ENCODE results near the gene UNKL.

The UNKL gene

DNA sequence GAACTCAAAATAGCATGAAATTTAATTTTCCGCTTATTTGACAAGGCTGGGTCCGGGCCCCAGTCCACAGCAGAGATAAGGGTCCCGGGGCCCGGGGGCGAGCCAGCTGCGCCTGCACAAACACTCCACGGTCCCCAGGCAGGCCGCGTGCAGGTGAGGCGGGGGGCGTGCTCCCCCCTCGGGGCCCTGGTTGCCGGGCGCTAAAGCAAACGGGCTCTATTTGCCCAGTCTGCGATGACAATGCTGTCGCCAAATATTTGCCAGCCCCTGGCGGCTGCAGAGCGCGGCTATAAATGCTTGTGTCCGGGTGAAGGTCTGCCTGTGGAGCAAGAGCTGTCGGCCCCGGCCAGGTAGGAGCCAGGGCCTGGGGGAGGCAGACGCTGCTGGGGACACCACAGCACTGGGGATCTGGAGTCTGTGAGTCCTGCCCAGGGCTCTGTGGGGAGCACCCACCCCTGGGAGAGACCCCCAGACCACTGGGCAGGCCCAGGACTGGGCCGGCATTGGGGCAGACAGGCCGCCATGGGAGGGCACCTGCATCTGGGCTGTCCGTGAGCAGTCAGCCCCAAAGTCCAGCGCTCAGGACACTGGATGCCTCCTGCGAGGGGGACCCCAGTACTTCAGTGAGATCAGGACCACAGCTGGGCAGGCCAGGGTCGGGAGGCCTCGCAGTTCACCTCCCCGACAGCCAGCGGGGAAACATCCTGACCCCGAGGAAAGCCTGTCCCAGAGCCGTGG lies 16.4 kb upstream of the UNKL start, which contains the start of gene PERCC1:
TSS of gene PERCC1 (plus strand) at position 320 of the 738 bp plus-strand sequence. CDS start 1,516 bp downstream, outside the sequence.
- peak; percentile 88 to 93 (median 93) for DNase-seq

DNA sequence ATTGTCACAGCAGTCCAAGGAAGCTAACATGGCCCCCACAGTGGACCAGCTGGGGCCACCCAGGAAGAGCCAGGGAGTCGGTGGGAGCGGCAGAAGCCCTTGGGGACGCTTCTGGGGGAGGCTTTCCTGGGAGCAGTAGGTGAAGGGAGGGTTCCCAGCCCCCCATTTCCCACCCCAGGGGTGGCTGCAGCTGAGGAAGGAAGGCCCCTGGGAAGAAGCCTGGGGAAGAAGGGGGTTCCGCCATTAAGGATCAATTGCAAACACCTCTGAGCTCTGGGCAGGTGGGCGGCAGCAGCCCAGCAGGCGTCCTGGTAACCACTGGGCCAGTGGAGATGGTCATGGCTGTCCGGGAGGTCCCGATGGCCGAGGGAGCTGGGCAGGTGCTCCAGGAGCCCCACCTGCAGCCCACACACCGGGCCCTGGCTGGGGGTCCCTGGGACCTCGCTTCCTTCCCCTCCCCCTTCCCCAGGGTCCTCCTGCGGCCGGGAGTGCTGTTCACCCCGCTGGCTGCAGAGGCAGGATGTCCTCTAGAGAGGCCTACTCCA lies 15.8 kb upstream of the UNKL start:
- DNase-seq, result no peak

DNA sequence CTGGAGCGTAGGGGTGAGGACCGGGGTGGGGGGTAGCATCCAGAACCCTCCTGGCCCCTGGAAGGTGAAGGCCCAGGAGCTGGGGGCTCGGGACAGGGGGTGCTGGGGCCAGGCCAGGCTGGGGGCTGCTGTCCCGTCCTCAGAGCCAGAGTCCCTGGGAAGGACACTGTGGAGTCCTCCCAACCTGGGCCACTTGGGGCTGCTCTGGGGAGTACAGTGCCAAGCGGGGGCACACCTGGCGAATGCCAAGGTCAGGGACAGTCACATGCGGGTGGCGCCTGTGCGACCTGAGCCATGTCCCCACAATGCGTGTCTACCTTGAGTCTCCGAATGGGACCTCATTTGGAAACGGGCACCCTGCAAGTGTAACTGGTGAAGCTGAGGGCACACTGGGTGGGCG lies 15.1 kb upstream of the UNKL start:
- no peak for DNase-seq

DNA sequence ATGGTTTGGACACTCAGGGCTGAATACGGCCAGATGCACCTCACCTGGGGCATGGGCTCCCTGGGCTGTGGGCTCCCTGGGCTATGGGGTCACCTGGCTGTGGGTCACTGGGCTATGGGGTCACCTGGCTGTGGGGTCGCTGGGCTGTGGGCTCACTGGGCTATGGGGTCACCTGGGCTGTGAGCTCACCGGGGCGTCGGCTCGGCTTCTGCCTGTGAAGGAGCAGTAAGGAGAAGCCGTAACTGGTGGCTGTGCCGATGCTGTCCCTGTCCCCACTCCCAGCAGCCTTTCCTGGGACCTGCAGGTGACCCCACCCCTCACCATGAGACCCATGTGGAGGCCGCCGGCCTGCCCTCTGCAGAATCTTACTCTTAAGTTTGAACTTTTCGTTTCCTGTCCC lies 14.5 kb upstream of the UNKL start:
- DNase-seq, result no peak

DNA sequence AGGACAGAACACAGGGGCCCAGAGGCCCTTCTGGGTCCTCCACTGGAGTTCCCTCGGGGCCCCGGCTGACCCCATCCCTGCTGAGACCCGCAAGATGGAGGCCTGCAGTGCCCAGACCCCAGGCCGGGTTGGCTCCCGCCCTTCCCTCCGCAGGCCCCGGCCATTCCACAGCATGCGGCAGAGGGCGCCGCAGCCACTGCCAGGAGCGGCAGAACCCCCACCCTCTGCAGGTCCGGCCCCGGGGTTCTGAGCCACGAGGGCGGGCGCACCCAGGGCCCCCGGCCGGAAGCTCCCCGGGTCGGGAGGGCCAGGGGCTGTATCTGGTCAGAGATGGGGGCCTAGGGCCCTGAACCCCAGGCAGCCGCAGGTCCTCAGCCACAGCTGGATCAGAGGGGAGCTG lies 14.0 kb upstream of the UNKL start:
- no peak for DNase-seq

DNA sequence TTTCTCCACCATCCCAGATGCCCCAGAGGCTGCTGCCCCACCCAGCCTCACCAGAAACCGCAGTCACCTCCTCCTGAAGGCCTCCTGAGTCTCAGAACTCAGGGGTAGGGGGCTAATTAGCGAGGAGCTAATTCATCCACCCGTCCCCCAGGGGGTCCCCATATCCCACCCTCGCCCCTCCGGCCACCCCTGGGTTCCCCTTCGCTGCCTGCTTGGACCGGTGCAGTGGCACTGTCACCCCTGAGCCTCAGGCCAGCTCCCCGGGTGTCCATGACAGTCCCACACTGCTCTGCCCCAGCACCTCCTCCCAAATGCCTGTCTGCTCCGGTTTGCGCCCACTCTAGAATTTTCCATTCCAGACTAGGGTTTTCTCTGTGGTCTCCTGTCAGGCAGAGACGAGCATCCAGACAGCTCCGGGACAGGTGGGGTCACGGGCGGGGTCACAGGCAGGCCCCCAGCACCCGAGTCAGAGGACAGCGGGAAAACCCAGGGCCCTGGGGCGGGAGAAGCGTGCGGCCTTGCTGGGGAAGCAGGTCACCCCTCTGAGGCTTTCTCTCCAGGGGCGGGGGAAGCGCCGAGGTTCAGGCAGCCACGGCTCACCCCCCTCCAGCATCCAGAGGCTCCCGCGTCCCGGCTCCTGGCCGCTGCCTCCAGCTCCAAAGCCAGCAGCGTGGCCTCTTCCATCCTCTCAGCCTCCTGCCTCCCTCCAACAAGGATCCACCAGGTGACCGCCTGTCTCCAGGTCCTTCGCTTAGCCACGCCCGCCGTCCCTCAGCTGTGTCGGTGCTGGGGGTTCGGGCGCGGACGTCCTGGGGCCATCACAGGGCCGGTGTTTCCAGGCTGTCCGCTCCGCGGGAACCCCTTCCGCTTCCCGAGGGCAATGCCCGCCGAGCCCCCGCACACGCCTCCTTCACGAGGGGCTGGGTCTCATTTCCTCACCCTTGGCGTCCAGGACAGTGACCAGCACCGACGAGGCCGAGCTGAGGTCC lies 13.3 kb upstream of the UNKL start:
- DNase-seq, result peak in 1 of 3 experiments; percentile 28

DNA sequence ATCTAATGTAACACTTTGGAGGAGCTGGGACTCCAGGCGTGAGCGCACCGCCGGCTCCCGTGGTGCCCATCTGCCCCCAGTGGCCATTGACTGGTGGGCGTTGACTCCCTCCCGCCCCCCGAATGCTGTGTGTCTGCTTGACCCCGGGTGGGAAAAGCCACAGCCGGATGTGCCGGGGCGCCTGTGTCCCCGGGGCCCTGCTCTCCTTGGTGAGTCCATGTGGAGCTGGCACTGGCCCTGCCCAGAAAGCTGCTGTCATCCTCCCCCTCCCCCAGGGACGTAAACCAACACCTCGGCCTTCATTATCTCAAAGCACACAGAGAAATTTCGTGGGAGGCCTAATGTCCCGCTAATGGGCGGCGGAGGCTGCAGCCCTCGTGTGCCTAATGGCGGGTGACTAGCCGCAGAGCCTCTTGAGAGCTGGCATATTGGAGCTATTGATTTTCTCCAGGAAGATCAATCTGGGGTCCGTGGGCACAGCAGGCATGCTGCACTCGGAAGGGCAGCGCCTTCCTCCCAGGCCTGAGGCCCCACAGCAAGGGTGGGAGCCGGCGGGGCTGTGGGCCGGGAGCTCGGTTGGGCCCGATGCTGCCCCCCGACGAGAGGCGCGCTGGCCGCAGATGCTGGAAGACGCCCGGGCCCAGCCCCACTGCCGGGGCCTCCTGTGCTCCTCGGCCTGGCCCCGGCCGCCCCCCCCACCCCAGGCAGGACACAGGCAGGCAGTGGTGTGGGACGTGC lies 12.4 kb upstream of the UNKL start:
- DNase-seq, result peak; percentile 38 to 94 (median 65)

DNA sequence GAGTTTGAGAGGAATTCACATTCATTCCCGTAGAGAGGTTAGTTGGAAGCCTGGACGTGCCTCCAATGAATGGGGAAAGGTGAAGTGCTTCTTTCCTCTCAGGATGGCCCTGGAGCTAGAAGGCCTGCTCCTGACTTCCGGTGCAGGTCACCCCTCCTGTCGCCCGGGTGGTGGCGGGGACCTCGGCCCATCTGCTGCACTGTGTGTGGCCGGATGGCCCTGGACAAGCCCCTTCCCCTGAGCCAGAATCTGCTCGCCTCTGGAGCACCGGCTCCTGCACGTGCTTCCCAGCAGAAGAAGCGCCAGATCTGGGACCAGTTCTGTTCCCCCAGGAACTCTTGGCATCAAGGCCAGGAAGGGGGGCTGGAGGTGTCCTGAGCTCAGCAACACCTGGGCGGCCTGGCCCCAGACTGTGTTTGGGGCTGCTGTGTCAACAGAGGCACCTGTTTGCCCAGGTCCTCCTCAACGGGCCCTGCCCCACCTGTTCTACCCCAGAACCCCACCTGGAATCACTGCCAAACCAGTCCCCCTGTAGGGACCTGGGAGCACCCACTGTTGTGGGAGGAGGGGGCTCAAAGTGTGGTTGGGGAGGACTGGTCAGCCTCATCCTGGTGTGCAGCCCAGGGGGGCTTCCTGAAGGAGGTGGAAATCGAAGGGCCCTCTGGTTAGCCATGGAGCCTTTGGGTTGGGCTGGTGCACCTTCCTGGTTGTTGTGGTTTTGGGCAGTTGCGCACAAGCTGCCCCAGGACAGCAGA lies 11.3 kb upstream of the UNKL start:
- no peak for DNase-seq

DNA sequence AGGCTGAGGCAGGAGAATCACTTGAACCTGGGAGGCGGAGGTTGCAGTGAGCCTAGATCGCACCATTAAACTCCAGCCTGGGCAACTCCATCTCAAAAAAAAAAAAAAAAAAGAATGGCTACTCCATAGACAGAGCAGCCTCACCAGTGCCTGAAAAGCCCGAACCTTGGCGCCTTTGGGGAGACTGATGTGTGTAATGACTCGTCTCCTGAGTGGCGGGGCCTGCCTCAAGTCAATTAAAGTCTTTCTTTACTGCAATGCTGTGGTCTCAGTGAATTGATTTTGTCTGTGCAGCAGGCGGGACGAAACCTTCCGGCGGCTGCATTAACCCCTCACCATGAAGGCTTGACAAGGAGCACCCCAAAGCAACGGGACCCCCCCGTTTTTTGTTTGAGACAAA lies 9.5 kb upstream of the UNKL start:
- DNase-seq, result peak in 1 of 3 experiments; percentile 47

DNA sequence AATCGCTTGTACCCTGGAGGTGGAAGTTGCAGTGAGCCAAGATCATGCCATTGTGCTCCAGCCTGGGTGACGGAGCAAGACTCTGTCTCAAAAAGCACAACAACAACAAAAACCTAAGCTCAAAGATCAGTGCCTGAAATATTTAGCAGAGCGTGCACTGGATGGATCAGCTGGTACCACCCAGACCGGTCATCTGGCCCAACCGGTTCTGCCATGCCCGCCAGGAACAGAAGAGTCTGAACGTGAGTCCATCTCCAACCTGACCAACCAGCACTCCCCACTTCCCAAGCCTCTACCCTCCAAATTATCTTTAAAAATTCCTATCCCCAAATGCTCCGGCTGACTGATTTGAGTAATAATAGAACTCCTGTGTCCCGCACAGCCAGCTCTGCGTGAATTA lies 7.6 kb upstream of the UNKL start:
- DNase-seq, result no peak

DNA sequence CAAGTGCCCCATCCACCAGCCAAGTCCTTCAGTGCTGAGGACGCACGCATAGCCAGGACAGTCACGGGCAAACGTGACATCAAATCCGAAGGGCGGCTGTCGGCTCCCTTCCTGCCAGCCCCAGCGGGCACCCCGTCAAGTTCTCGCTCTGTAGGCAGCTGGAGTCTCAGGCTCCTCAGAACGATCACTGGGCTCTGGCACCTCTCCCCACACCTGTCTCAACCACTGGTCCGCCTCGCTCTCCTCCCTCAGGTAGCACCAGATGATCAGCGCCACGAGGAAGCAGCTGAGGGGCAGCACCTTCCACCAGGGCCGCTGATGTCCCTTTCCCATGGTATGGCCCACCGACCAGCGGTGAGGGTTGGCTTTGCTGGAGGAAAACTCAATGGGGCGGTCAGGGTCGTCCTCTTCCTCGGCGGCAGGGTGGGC lies 5.6 kb upstream of the UNKL start:
- no peak for DNase-seq

DNA sequence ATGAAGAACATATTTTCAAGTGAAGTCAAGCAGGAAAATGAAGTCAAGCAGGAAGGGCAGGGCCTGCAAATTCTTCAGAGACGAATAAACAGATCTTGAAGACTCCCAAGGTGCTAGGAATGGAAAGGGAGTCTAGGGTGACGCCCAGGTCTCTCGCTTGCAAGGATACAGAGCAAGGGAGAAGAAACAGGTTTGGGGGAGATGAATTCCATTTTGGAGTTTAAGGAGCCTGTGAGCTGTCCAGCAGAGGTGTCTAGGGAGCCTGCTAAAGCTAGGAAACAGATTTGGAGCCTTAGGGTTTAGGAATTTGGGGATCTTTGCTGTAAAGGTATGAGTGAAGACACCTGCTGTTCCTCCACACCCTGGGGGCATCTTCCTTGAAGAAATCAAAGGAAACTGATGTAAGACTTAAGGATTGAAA lies 2.0 kb upstream of the UNKL start:
- DNase-seq, result no peak

DNA sequence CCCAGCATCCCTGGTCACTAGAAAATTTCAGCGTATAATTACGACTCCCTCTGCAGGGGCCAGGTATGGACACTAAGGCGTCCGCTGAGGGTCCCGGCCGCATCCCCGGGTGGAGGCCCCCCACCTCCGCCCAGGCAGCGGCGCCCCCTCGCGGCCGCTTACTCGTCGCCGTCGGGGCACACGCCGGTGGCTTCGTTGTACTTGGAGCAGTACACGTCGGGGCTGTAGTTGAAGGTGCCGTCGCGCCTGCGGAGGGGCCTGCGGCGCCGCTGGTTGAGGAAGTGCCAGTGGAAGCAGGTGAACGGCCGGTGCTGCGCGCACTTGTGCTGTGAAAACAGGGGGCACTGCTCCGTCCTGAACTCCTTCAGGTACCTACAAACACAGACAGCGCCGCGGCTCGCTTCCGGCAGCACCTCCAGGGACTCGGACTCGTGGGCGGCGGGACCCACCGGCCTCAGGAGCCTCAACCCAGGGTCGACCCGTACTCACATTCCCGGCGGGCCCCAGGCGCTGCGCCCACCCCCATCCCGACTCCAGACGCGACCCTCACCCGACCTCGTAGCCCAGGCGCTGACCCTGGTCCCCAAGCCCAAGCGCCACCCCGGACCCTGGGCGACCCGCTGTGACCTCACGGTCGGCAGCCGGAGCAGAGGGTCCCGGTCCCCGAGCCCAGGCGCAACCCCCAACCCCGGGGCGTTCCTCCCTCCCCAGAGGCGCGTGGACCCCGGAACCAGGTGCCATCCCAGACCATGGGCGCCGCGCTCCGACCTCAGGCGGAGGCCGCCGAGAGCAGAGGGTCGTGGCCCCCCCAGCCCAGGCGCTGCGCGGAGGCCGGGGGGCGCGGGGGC lies 596 bp downstream of the UNKL start:
- DNase-seq, result peak; percentile 56 to 69 (median 62)

DNA sequence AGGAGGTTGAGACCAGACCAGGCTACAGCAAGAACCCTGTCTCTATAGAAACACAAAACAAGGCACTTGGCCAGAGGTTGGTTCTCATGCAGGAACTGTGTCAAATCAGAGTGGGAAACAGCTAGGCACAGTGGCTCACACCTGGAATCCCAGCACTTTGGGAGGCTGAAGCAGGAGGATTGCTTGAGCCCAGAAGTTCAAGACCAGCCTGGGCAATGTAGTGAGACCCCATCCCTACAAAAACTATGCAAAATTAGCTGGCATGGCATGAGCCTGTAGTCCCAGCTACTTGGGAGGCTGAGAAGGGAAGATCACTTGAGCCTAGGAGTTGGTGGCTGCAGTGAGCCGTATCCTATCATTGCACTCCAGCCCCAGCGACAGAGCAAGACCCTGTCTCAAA lies 1.7 kb downstream of the UNKL start:
- DNase-seq, result no peak

DNA sequence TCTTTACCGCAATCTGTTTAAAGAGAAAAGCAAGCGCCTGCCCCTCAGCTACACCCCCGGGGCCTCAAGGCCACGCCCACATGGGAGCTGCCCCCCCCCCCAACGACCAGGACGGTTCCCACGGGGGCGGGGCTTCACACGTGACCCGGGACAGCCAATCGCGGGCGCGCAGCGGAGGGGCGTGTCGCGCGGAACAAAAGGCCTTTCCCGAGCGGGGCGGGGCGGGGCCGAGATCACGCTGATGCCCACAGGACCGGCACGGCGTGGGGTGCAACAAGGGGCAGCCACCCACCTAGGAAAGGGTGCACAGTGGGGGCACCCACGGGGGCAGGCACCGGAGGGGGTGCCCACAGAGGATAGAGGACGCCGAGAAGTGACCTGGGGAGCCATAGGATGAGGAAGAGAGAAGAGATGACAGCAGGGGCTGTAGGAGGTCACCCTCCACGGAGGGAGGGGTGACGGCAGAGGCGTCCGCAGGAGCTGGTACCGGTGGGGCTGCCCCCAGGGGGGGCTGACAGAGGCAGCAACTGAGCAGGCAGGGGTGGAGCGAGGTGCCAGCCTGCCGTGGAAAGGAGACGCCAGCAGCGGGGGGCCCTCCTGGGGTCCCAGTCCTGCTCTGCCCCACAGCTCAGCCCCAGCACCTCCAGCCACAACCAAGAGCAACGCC lies 6.2 kb downstream of the UNKL start:
- DNase-seq, result peak; percentile 85 to 98 (median 89)

DNA sequence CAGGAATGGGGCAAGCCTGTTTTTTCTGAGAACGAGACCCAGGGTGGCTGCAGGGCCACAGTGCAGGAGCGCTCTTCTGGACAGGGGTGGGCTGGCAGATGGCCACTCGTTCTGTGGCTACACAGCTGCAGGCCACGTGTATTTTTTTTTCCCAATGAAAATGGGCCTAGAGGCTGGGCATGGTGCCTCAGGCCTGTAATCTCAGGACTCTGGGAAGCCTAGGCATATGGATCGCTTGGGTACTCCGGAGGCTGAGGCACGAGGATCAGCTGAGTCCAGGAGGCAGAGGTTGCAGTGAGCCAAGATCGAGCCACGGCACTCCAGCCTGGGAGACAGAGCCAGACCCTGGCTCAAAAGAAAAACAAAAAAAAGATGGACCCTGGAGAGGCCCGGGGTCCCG lies 6.8 kb downstream of the UNKL start:
- DNase-seq, result no peak

DNA sequence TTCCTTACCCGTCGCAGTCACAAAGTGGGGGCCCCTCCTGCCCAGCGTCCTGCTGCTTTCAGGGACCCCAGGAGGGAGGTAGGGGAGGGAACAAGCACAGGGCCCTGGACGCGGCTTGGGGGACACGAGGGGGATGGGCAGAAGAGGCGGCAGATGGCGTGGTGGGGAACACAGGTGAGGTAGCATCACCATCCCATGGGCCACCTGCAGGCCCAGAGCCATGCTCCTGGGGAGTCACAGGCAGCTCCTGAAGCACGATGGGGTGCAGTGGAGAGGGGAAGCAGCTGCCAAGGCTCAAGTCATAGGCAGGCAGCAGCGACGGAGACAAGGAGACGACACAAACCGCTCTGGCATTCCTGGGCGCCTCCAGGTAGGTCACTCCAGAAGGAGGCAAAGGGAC lies 10.8 kb downstream of the UNKL start:
- DNase-seq, result no peak

DNA sequence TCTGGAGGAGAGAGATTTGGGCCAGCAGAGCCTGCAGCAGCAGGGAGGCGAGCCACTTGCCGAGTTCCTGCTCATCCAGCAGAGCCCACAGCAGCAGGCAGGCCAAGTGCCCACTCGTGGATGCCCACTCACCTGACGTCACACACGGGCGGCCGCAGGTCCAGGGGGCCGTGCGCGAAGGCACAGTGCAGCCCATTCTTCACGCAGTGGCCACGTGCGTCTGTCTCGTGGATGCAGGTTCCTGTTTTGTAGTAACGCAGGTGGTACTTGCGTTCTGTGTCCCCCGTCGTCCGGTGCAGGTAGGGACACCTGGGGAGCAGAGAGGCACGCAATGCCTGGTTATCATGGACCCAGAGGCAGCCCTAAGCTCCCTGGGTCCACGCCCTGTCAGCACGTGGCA lies 11.5 kb downstream of the UNKL start:
- DNase-seq, result no peak

DNA sequence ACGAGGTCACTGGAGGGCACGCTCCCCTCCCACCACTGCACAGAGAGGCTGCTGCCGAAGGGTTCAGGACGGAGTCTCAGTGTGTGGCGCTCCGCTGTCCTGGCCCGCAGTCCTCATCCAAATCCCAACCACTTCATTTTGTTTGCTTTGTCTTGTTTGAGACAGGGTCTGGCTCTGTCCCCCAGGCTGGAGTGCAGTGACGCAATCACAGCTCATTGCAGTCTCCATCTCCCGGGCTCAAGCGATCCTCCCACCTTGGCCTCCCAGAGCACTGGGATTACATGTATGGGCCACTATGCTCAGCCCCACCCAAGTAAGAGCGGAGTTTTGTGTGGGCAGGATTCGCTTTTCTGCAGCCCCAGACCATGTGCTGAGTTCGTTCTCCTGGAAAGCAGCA lies 12.7 kb downstream of the UNKL start:
- no peak for DNase-seq

DNA sequence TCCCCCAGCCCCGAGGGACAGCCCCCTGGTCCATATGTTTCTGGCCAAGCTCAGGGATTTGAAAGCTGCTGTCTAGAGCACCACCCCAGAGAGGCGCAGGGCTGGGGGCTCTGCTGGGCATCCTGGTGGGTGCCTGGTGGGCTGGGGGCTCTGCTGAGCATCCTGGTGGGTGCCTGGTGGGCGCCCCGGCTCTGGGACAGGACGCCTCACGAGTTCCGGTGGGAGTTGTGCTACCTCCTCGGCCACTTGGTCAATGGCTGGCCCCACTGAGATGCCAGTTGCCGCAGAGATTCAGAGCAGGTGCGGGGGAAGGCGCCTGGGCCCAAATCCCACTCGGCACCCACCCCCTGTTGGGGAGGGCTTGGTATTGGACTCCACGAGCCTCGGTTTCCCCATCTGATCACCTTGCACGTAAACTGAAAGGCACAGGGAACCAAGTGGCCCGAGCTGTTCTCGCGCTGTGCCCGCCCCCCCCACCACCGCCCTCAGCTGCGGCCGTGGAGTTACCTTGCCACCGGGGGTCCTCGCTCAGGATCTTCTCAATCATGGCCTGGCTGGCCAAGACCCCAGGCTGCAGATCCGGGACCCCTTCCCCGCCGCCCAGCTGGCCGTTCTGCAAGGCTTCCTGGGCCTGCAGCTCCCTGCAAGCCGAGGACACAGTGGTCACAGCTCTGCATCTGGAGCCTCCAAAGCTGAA lies 13.3 kb downstream of the UNKL start:
- no peak for DNase-seq
